NCI-H2227 (cell line): ENCODE measurements around the gene TMEM147.

ENCODE experiments used
- DNase-seq: peaks from one replicate; lab custom pipeline; 2025; ENCODE audit not compliant: unreplicated experiment; lab: John Stamatoyannopoulos, UW

Gene TMEM147

GRCh38 chr19:35545855-35546381, 492 bp downstream of the TMEM147 start:
- DNase-seq: peak; percentile 89

- no peak for DNase-seq
Measured at GRCh38 chr19:35546532-35546931, 1.1 kb downstream of the TMEM147 start.

GRCh38 chr19:35549174-35549788, 3.9 kb downstream of the TMEM147 start:
- DNase-seq: peak; percentile 98

GRCh38 chr19:35549879-35550523, 4.6 kb downstream of the TMEM147 start:
- DNase-seq: no peak

- no peak for DNase-seq
Measured at GRCh38 chr19:35551091-35551810, 5.8 kb downstream of the TMEM147 start.

GRCh38 chr19:35552534-35553384, 7.3 kb downstream of the TMEM147 start:
- DNase-seq: no peak

- no peak for DNase-seq
Measured at GRCh38 chr19:35553385-35554000, 8.1 kb downstream of the TMEM147 start.

- no peak for DNase-seq
Measured at GRCh38 chr19:35554076-35554475, 8.7 kb downstream of the TMEM147 start.

- peak; percentile 58 for DNase-seq
Measured at GRCh38 chr19:35555301-35556005, 10.0 kb downstream of the TMEM147 start.

GRCh38 chr19:35556025-35556590, 10.7 kb downstream of the TMEM147 start:
- DNase-seq: no peak

- no peak for DNase-seq
Measured at GRCh38 chr19:35556846-35557538, 11.6 kb downstream of the TMEM147 start.

- DNase-seq: peak; percentile 100
Measured at GRCh38 chr19:35557539-35558399, 12.3 kb downstream of the TMEM147 start.

- peak; percentile 74 for DNase-seq
Measured at GRCh38 chr19:35558400-35559280, 13.2 kb downstream of the TMEM147 start.

- DNase-seq: no peak
Measured at GRCh38 chr19:35559281-35559659, 13.8 kb downstream of the TMEM147 start.

- DNase-seq: no peak
Measured at GRCh38 chr19:35559781-35560180, 14.4 kb downstream of the TMEM147 start.

GRCh38 chr19:35560271-35560670, 14.8 kb downstream of the TMEM147 start:
- no peak for DNase-seq

GRCh38 chr19:35560677-35561076, 15.3 kb downstream of the TMEM147 start:
- DNase-seq: no peak
